Uterus (tissue), 2 donors: ENCODE measurements around the gene GALNT12.

Experiments
- POLR2A ChIP-seq, 2 donors: fragments of 450-650 bp; IDR thresholded peaks; one replicate each; pipeline ENCODE4 v1.6.1; 2016; ENCODE audit warnings: antibody characterized with exemption in 2 of 2, mild to moderate bottlenecking in 1 of 2, moderate library complexity in 1 of 2
- TF ChIP-seq, protein P1 (sequence below), 4 experiments: fragments of 200-600 bp in 2 of 4; fragments of 450-650 bp in 2 of 4; sonication (generic) in 2 of 4; IDR thresholded peaks; one replicate each; pipeline ENCODE4 v1.5.1; 2016 to 2019; ENCODE audit warnings: antibody characterized with exemption in 4 of 4, mild to moderate bottlenecking in 2 of 4, moderate library complexity in 1 of 4

DNA sequence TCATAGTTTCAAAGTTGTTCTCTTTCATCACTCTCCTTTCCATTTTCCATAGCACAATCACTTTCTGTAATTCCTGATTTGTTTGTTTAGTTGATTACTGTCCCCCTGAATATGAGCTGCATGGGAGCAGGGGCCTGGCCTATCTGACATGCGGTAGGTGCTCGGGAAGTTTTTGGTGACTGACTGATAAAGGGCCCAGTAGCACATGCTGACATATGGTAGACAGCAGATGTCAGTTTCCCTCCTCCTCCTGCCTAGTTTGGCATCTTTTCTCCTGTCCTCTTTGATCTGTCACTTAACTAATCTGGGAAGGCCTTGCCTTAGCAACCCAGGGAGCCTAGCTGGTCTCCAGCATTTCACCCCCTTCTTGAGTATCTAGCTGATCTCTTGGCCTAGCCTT, 14.4 kb downstream of the GALNT12 start:
- TF ChIP-seq, protein P1, sequence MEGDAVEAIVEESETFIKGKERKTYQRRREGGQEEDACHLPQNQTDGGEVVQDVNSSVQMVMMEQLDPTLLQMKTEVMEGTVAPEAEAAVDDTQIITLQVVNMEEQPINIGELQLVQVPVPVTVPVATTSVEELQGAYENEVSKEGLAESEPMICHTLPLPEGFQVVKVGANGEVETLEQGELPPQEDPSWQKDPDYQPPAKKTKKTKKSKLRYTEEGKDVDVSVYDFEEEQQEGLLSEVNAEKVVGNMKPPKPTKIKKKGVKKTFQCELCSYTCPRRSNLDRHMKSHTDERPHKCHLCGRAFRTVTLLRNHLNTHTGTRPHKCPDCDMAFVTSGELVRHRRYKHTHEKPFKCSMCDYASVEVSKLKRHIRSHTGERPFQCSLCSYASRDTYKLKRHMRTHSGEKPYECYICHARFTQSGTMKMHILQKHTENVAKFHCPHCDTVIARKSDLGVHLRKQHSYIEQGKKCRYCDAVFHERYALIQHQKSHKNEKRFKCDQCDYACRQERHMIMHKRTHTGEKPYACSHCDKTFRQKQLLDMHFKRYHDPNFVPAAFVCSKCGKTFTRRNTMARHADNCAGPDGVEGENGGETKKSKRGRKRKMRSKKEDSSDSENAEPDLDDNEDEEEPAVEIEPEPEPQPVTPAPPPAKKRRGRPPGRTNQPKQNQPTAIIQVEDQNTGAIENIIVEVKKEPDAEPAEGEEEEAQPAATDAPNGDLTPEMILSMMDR (IDR thresholded peaks at IDR 0.05) = no peak
- no peak for TF ChIP-seq POLR2A (IDR thresholded peaks at IDR 0.05)
